Activated T-cell treated with anti-CD3 and anti-CD28 coated beads, Interleukin-2, amount 50 U/mL, for 48 hours (primary cell): ENCODE results near the gene TST.
A peak's percentile ranks its signal among the peaks of the same experiment; 100 is the strongest.

Source experiments
- DNase-seq, 2 experiments: peaks; one replicate each; pipeline ENCODE4 v3.0.0-alpha.2; 2020

TST gene

DNA sequence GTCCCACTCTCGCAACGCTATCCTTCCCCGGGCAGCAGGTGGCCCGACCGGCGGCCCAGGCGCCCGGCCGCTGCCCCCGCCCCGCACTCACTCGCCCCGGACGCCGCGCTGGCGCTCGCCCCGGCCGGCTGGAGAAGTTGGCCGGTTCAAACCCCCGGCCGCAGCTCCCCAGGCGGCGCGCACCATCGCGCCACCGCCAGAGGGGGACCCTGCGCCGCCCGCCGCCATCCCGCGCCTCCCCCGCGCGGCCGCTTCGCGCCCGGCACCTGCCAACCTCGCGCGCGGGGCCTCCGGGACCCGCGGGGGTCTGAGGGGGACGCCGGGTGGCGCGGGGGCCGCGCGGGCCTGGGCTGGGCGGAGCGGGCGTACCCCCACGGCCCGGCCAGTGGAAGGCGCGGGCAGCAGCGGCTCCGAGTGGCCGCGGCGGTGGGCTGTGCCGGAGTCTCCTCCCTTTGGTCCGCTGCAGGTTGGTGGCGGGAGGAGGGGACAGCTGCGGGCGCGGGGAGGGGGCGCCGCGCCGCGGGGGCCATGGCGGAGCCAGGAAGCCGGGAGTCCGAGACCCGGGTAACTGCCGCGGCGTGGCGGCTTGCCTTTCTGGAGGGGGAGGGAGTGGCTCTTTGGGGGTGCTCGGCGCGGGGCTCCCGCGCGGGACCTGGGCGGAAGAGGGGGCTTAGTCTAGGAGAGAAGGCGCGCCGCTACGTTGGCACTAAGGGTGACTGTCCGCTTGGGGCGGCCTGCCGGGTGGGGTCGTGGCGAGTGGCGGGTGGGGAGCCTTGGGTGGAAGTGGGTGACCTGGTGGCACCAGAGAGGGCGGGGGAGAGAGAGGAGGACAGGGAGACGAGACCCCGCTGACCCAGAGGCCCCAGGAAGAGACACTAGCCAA, at the start of gene TST, which contains the start of gene MPST:
Gene TST, minus strand, starts transcription at position 139 of the 883 bp plus-strand sequence. CDS start 715 bp downstream, outside the sequence.
Gene MPST, plus strand, starts transcription at position 434 of the 883 bp plus-strand sequence. Its CDS starts 95 bp downstream, at position 529.
- DNase-seq: peak; percentile 54 to 69

DNA sequence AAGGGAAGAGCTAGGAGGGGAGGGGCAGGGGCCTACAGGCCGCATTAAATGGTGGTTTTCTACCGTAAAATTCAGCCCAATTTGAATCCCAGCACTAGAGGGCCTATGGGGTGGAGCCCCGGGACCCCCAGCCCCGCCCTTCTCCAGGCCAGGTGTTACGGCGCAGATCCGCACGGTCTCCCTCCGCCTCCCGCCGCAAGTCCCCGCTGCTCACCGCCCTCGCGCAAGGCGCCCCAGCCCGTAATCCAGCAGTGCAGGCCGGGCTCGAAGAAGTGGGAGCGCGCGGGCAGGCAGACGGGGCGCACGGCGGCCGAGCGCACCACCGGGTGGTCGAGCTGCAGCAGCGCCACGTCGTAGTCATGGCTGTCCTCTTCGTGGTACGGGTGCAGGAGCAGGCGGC, 49.6 kb upstream of the TST start:
- peak in 1 of 2 experiments; percentile 42 for DNase-seq

DNA sequence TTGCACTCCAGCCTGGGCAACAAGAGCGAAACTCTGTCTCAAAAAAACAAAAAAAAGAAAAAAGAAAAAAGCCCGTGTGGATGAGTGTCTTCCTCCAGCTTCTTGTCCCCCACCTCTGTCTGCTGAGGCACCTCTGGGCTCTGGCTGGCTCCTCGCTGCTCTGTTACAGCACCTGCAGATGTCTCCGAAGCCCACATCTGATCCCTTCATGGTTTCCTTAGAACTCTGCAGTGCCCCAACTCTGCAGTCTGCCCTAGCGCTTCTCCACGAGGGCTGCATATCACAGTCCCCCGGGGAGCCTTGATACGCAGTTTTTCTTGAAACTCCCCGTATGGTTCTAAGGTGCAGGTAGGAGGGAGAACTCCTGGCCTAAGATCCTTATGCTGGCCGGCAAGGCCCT, 48.2 kb upstream of the TST start:
- DNase-seq: no peak

DNA sequence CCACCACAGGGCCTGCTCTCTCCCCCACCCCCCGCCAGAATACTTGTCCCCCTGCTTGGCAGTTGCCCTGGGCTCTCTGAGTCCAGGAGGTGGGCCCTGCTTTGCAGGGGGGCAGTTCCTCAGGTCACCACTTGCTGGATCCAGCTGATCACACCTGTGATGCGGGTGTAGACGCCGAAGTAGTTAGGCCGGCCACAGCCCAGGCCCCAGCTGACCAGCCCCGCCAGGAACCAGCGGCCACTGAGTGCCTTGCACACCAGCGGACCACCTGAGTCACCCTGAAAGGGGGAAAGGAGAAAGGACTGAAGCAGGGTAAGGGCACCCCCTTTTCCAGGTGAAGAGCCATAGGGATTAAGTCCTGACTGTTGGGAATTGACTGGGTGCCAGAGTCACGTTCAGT, 46.7 kb upstream of the TST start:
- DNase-seq: no peak

DNA sequence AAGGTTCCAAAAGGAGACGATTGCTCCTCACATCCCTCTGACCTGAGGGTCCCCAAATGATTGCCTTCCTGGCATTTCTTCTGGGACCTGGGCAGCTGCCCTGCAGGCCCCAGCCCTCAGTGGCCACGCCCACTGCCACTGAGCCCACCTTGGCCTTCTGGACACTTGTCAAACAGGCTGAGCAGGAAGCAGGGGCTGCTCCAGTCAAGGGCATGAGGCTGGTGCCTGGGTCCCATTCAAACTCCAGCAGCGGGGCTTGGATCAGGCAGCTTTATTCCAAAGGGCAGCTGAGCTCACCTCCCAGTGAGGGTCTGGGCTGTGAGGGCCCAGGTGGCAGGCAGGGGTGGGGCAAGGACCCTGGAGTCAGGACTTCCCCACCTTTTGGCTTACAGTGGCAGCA, 45.9 kb upstream of the TST start:
- DNase-seq: no peak

DNA sequence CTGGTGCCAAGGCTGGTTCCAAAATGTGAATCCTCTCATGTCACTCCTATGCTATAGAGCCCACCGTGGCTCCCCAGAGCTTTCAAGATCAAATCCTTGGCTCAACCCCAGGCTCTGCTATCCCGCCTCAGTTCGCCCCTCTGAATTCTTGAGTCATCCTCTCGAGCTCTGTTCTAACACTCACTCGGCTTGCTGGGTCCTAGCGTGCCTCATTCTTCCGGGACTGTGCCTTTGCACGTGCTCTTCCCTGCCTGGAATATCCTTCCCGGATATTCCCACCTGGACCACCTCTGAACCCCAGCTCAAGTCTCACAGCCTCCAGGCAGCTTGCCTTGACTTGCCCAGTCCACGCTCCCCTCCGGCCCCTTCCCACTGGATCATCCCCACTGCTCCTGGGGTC, 45.3 kb upstream of the TST start:
- DNase-seq: no peak

DNA sequence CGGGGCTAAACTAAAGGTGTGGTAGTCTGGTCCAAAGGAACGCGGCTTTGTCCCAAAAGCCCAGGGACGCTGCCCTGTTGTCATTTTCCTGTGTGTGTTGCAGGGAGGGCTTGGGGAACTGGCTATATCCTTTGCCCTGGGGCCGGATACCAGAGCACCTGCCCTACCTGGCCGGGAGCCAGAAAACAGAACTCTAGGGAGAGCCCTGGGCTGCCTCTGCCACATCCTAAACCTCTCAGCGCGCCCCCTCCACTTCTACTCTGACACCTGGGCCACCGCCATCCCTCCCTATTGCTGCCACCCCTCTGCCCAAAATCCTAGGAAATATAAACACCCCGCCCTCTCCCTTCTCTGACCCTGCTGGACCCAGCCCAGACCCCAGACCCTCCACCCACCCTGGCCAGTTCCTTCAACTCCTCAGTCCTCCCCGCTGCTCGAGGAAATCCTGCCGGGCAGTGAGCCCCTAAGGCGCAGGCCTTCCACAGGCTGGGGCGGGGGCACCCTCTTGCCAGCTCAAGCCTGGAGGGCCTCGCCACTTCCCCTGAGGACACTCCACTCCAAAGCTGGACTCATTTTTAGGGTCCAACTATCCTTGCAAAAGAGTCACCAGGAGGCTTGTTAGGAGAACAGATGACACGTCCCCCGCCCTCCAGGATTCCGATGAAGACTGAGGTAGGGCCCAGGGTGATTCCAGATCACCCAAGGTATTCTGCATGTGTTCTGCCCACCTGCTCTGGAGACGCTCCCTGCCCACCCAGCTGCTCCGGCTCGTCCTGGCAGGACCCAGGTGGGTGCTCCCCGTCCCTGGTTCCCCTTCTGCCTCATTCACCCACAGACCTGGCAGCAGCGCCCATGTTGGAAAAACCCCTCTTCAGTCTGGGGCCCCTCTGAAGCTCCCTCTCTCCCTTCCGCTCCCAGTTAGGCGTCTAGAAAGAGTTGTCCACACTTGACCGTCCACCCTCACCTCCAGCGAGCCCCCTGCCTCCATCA, 44.5 kb upstream of the TST start:
- DNase-seq: no peak

DNA sequence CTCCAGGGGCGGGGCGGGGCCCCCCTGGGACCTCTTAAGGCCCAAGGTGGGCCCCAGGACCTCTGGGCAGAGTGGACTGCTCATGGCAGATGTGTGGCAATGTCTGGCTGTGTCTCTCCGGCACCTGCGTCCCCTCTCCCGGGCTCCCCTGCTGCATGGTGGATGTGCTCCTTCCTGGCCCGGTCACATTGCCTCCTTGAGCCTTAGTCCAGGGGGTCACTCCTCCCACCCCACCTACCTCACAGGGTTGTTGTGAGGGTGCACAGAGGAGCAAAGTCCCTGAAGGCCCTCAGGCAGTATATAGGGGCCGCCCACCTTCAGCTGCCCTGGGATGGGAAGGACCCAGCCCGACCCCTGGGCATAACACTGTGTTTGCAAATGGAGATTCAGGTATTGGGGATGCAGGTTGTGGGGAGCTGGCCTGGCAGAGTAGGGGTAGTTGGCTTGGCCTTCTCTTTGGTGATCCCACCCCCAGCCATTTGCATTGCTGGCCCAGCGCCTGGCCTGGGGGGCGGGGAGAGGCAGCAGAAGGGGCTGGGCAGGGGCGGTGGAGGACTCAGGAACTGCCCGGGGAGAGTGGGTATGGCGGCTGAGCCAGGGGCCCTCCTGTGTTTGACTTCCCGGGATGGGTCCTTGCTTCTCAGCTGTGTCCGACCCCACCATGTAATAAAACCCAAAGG, 43.6 kb upstream of the TST start:
- DNase-seq: no peak

DNA sequence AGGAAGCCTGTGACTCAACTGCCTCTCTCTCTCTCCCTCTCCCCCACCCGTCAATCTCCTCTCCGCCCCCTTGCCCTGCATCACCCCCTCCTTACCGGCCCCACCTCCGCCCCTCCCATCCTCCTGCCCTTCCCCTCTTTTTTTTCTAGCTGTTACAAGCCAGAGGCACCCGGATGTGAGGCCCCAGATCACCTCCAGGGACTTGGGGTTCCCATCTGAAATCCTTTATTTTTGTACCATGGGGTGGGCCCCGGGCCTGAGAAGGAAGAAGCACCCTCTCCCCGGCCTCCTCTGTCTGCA, 43.1 kb upstream of the TST start:
- no peak for DNase-seq

DNA sequence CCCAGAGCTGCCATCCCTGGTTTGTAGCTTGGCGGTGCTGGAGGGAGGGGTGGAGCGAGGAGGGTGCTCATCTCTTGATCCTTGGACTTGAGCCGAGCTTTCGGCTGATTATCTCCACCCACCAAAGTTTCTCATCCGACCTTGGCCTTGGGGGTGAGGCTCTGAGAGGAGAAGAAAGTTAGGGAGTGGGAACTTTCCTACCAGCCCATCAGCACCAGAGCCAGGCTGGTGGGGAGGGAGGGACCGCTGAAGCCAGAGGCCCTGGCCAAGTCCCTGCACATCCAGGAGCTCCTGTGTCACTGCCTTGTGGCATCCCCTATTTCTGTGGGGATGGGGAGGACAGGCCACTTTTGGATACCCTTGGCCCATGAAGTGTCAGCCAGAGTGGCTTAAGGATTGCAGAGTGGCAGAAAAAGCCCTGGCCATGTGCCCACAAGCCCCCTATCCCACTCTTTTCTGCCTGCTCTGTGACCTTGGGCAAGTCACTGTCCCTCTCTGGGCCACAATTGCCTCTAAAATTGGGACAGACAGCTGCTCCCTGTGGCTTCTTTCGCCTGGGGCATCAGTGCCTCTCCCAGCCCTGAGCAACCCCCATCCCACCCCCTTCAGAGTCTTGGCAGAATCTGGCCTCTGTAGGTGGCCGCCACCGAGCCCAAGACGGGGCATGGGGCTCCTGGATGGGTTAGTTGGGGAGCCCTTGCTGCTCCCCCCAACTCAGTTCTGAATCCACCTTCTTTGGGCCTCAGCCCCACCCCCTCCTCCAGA, 42.5 kb upstream of the TST start:
- no peak for DNase-seq

DNA sequence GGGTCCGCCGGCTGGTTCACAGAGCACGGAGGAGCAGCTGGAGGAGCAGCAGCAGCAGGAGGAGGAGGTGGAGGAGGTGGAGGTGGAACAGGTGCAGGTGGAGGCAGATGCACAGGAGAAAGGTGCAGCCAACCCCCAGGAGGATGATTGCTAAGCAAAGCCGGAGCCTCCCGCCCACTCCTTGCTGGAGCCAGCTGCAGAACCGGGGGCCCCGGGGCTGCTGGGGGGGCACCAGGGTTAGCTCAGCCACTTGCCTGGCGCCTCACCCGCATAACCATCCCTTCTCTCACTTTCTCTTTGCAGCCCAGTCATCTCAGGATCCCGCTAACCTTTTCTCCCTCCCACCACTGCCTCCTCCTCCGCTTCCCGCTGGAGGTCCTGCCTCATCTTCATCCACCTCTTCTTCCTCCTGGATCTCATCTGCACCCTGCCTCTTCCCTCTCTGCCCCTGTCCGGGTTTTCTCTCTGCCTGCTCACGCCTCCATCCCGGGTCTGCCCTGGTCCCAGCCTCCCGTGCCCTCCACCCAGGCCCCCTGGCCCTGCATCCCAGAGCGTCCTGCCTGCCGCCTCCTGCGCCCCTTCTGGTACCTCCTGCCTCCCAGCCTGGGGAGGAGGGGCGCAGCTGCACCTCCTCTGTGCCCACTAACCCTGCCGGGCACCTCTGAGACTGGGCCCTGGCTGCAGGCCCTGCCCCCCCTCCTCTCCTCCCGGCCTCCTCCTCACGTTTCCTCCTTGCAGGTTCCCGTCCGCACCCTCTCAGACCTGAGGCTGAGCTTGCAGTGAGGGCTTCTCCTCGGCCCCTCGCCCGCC, 41.8 kb upstream of the TST start:
- peak; percentile 76 to 84 for DNase-seq

DNA sequence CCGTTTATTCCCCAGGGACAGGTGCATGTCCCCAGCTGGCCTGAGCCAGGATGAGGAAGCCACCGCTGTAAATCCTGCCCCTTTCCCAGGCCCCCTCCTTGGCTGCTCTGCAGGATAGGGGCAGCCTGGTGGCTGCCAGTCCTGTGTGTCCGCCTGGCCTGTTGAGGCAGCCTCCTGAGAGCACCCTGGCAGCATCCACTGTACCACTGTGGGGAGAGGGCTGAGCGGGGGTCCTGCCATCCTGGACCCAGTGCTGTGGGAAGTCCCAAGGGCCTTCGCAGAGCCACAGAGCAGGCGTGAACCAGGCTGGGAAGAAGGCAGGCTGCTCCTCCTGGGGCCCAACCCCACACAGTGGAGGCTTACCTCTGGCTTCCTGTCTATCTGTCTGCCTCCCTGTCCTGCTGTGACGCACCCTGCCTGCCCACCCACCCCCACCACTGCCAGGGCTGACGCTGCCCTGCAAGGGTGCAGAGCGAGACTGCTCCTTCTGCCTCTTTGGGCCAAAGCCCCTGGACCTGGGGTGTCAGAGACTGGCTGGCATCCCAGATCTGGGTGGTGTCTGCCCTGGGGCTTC, 40.7 kb upstream of the TST start:
- peak in 1 of 2 experiments; percentile 52 for DNase-seq

DNA sequence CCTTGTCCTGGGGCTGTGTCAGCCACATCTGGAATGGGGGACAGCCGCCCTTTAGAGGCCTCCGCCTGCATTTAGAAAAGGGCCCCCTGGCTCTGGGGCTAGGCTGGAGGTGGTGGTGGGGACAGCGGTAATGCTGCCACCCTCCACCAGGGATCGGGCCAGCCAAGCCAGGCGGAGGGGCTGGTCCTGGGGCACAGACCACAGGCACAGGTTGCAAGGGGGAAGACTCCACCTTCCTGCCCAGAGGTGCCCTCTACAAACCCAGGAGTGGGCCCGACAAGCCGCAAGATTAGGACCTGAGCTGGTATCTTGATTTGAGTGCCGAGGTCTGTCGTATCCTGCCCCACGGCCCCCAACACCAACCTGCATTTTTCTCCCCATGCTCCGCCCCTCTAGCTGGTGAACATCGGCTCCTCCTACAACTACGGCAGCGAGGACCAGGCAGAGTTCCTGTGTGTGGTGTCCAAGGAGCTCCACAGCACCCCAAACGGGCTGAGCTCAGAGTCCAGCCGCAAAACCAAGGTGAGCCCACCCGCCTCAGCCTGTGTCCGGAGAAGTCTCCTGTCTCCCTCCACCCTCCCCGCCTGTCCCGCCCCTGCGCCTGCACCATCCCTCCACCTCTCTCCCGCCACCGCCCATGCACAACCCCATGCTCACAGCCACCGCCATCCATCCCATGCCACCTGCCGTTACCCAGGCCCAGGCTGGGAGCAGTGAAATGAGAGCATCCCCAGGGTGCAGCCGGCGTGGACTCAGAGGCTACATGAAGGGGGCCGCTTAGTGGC, 39.9 kb upstream of the TST start:
- no peak for DNase-seq

DNA sequence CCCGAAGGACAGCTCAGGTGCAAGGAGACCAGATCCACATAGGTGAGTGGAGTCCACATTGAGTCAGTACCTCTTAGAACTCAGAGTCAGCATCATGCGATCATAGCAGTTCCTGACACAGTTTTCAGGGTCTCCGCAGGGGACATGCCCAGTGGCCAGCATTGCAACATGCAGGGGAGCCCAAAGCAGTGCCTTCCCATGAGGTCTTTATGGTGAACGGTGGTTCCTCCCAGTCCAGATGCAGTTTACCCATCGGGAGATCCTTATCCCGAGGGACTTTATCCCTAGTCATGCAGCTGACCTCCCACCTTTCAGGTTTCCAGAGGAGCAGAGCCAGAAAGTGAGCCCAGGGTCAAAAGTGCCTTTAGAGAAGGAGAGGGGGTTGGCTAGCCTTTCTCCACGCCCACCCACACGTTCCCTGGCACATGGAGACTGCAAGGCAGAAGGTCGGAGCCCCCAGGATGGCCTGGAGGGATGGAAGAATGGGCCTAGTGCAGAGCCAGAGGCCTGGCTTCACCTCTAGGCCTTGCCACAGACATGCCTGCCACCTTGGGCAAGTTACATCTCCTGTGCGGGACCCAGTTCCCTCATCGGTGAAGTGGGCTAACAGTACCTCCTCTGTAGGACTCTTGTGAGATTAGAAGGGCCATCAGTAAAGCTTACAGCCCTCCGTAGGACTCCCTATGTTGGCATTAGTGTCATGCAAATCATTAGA, 38.7 kb upstream of the TST start:
- DNase-seq: no peak

DNA sequence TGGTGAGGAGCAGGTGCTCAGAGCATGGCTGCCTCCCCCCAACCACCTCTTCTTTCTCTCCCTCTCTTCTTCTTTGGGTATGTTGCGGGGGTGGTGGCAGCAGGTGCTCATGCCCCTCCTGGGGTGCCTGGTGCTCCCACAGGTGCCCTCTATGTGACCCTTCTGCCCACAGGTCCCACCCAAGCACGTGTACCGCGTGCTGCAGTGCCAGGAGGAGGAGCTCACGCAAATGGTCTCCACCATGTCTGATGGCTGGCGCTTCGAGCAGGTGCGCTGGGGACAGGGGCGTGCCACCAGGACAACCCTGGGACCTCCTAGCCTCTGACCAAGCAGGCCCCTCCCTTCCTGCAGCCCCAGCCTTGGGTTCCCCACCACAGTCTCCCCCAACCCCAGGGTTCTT, 38.0 kb upstream of the TST start:
- no peak for DNase-seq

DNA sequence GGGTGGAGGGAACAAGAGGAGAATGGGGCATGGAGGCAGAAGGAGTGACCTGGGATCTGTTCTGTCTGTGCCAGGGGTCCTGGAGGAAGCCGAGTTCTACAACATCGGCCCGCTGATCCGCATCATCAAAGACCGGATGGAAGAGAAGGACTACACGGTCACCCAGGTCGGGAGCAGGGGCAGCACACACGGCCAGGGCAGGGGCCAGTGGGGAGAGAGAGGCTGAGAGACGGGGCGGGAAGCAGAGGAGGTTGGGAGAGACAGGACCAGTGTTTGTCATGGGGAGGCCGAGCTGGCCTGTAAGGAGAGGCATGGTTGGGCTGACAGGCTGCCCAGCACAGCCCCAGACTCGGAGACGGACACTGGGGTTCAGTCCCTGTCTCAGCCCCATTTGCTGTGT, 37.0 kb upstream of the TST start:
- no peak for DNase-seq

DNA sequence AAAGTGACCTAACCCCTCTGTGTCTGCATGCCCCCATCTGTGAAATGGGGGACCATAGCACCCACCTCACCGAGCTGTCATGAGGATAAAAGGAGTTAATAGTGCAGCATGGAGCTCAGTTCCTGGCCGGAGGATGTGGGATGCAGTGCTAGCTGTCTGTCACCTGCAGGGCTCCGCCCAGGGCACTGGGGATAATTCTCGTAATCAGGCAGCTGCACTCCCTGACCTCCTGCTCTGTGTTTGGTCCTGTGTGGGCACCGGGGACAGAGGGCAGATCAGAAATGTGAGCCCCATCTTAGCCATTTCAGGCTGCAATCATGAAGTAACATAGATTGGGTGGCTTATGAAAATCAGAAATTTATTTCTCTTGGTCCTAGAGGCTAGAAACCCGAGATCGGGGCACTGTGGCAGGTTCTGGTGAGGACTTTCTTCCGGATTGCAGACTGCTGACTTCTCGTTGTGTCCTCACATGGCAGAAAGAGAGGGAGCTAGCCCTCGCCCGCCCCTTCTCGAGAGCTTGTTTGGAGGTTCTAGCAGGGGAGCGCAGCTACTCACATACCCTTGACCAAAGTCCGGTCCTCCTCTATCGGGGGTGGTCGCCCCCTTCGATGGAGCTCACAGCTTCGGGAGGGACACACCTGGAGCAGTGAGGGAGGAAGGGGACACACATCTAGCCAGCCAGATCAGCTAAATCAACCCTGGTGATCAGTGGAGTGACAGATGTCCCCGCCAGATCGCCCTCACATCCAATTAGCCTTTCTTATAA, 35.5 kb upstream of the TST start:
- DNase-seq: no peak

DNA sequence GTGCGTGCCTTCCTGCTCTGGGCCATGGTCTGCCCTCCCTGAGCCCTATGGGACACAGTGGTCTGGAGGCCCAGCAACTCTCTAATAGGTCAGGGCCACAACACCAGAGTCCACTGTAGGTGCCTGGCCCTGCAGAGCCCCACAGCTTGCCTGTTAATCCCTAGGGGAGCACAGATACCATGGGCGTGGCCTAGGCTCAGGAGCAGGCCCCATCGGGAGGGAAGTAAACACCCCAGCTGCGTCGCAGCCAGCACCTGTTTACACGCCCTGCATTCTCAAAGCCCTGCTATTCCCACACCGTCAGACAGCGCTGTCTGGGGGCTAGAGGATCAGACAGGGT, 34.8 kb upstream of the TST start:
- no peak for DNase-seq
